GM18861 (cell line): ENCODE results near the gene GAS6.
"Not testable (repeated sequence)": the region's sequence is repeated elsewhere in the genome, so short reads cannot be mapped to it uniquely, and the experiment has no call there.

Source experiments
- ATAC-seq: cut with Tn5 transposase; IDR thresholded peaks from one replicate; pipeline ENCODE4 v1.9.1; 2021; ENCODE audit not compliant: unreplicated experiment

The GAS6 gene

DNA sequence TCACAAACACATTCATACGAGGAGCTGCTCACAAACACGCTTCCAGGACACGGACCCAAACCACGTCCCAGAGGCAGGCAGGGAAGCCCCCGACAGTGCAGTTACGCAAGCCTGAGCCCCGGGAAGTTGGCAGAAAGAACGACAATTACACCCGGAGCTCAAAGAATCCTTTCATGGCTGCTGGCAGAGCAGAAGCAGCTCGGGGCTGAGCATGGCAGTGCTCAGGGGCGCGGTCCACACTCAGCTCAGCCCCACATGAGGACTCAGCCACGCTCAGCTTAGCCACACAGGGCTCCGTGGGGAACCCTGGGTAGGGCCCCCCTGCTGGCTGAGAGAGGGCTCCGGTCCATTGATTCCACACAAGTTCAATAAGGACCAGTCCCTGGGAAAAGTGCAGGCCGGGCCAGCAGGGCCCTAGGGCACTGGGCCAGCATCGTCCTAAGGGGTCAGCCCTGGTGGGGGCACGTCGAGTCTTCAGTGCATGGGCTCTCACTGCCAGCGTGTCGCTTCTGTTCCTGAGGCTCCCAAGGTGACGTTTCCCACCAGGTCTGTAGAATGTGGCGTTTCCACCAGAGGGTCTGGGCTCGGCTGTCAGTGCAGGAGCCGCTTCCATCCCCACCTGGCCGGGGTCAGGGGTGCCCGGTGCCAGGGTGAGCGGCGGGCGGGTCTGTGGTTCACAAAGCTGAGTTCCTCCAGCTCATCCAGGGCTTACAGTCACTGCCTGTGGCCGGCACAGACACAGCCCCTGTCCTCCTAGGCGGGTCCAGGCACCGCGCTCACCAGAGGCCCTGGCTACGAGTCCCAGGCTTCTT is 23.1 kb downstream of the GAS6 start:
- ATAC-seq: no peak

DNA sequence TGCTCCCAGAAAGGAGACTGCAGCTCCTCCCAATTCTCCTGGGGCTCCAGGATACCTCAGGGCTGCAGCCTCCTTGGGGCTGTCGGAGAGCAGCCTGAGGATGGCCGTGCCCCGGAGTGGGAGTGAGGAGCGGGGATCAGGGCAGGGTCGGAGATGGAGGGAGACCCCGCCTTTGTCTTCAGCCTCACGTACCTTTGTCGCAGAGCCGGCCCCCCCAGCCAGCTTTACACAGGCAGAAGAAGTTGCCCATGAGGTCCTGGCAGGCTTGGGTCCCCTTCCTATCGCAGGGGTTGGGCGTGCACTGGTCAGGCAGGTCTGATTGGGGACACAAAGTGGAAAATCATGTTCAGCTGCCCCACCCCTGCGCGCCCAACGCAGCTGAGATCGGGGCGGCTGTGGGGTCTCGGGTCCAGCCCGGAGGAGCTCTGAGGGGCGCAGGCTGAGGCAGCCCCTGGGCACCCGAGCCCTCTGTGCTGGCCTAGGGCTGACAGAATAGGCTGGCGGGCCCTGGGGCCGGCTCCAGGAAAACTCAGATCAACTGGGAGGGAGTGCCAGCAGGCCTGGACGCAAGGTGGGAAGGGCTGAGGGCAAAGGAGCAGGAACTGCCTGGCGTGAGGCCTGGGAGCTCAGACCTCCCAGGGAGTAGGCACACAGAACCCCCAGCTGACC is 24.2 kb downstream of the GAS6 start:
- ATAC-seq: no peak

DNA sequence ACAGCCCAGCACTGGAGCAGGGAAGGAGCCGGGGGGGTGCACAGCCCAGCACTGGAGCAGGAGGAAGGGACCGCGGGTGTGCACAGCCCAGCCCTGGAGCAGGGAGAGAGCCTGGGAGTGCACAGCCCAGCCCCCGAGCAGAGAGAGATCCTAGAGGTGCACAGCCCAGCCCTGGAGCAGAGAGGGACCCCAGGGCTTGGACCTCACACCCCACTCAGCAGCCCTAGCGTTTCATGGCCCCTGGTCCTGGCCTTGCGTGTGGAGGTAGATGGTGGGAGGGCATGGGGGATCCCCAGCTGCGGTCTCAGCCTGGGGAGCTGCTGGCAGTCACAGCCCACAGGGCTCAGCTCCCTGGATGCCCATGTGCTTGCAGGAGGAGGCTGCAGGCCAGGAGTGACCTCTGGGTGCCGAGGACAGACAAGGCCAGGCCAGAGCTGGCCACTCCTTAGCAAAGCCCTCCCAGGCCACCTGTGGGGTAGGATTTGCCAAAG is 25.1 kb downstream of the GAS6 start:
- no peak for ATAC-seq

DNA sequence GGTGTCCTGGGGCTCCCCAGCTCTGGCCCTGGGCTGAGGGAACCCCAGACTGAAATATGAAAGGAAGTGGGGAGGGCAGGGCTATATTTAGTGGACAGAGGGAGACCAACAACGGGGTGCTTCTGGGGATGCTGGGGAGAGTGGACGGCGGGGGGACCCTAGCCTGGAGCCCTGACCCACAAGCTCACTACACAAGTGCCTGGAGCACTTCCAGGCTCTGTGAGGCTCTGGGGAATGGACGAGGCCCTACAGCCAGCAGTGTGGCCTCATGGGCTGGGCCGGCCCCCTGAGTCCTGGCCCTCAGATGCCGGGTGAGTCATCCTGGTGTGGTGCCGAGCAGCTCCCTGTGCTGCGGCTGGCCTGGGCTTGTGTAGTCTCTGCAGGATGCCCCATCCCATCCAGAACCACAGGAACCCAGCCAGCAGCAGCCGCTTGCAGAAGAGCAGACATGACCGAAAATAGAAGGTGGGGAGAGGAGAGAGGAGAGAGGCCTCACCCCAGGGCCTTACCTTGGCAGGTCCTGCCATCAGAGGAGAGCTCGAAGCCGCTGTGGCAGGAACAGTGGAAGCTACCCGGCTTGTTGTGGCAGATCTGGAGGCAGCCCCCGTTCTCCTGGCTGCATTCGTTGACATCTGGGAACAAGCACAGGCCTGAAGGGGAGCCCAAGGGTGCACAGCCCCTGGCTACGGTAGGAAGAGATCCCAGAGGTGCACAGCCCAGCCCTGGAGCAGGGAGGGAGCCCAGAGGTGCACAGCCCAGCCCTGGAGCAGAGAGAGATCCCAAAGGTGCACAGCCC is 26.1 kb downstream of the GAS6 start:
- ATAC-seq: no peak

DNA sequence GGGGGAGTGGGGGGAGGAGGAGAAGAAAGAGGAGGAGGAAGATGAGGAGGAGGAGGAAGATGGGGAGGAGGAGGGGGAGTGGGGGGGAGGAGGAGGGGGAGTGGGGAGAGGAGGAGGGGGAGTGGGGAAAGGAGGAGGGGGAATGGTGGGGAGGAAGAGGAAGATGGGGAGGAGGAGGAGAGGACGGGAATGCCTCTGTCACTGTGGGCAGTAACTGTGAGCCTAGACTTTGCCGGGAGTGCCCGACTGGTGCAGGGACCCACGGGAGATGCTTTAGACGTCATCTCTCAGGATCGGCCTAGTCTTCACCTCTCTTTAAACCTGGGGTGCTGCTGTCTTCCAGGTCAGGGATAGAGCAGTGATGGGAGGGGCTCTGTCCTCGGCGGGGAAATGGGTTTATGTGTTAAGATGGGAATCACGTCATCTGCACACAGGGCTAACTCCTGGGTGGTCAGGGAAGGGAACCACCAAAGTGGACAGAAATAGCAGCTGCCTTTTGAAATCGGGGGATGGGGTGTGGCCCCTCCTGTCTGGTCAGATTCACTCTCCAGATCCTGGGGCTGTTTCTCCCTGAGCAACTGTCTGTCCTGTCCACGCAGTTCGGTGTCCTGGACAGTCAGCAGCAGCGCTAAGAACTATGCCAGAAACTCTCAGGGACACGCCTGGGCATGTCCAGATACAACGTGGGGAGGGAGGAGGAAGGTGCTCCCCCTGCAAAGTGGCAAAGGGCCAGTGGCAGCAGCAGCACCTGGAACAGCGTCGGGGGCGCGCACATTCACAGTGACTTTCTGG is 26.9 kb downstream of the GAS6 start:
- no peak for ATAC-seq

DNA sequence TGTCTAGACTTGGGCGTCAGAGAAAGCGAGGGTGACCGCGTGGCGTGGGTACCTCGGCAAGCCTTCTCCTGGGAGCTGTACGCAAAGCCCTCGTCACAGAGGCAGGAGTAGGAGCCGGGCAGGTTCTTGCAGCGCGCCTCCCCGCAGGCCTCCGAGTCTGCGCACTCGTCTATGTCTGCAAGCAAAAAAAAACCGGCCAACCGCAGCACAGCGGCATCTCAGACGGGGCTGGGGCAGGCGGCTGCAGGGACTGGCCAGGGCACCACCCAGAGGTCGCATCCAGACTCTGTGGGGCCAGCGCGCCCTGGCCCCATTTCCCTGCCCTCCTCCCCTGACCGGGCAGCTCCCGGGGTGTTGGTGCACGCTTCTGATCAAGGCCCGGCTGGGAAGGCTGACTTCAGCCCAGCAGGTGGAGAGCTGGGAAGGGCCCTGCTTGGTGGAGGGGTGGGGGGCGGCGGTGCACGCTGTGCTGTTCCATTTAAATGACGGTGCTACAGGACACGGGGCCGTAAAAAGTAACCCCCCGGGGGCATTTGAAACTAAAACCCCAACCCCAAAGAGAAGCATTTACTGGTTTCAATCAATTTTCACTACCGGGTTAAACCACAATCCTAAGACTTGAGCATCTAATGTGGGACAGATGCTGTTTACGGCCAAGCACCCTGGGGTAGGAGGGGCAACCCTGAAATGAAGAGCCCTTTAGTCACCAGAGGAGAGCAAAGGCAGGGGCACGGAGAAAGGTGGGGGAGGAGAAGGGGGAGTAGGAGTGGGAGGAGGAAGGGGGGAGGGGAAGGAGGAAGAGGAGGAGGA is 28.2 kb downstream of the GAS6 start:
- no peak for ATAC-seq

DNA sequence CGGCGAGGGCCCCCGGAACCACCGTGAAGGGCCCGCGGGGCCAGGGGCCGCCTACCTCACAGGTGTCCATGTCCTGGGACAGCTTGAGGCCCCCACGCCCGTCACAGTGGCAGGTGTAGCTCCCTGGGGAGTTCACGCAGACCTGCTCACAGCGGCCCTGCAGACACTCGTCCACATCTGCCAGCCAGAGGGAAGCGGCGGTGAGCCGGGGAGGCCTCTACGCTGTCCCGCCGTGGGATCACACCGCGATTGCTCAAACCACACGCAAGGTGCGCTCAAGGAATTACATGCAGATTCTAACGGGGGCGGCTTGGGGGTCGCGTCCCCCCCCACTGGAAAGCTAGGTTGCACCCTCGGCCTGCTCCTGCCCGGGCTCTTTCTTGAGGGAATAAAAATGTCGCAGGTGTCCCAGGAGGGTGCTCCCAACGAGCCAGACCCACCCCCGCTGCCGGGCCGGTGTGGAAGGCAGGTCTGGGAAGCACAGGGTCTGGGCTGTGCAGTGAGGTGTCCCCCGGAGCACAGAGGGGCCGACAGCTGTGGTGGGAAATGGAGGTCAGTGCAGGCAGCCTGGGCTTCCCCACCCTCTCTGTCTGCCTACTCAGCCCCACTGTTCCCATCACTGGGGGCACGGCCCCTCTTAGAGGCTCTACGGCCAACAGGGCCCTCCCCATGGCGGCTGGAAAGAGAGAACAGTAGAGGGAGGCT is 29.2 kb downstream of the GAS6 start:
- ATAC-seq: no peak

DNA sequence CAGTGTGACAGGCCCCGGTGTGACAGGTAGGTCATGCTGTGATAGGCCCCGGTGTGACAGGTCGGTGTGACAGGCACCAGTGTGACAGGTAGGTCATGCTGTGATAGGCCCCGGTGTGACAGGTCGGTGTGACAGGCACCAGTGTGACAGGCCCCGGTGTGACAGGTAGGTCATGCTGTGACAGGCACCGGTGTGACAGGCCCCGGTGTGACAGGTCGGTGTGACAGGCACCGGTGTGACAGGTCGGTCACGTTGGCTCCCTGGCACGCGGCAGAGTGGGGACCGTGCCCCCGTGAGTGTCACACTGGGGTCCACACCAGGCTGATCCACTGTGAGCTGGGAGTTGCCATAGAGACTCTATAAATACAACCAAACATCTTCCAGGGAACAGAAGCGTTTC is 29.9 kb downstream of the GAS6 start:
- not testable (repeated sequence) for ATAC-seq

DNA sequence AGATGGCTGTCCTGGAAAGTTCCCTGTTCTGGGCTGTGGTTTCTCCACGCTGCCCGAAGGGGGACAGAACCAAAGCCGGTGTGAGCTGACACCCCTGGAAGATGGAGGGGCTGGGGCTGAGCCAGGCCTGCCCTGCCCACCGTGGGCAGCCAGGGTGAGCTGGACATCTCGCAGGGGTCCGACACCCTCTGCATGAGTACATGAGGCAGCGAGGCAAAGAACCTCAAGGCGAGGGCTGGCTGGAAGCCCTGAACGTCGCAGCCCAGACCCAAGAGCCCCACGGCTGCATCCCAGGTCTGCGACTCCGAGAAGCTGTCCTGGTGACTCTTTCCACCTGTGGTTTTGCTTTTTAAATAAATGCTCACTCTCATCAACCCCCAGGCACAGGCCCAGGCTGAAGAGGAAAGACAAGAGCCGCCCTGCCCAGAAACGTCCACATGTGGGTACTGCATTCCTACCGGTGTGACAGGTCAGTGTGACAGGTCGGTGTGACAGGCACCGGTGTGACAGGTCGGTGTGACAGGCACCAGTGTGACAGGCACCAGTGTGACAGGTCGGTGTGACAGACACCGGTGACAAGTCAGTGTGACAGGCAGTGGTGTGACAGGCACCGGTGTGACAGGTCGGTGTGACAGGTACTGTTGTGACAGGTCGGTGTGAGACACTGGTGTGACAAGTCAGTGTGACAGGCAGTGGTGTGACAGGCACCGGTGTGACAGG is 30.6 kb downstream of the GAS6 start:
- no peak for ATAC-seq

DNA sequence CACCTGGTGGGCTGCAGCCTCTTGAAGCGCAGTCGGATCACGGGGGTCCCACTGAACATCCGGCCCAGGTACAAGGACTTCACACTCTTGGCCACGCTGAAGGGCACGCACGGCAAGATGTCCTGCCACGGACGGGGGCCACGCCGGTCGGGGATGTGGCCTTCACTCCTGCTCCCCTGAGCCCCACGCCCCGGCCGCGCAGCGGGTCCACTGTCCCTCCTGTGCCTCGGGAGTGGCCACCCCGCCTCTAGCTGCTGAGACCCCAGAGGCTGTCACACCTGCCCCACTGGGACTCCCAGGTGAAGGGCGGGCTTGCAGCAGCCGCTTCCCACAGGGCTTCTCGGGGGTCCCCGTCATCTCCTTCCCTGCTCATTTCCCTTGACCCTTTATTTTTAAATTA is 31.2 kb downstream of the GAS6 start:
- ATAC-seq: no peak

DNA sequence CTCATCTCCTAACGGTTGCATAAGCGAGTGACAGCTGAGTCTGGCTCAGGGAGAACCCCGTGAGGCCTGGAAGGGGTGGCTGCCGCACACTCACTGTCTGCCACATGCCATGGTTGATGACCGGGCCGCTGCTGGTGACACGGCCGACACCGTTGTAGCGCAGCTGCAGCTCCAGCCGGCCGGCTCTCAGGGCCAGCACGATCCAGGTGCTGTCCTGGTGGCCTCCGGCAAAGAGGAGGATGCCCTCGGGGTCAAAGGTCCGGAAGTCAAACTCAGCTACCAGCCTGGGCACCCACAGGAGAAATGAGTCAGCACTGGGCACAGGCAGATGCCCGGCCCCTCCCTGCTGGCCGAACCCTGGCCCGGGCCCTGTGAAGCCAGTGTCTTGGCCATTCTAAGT is 31.7 kb downstream of the GAS6 start:
- no peak for ATAC-seq

DNA sequence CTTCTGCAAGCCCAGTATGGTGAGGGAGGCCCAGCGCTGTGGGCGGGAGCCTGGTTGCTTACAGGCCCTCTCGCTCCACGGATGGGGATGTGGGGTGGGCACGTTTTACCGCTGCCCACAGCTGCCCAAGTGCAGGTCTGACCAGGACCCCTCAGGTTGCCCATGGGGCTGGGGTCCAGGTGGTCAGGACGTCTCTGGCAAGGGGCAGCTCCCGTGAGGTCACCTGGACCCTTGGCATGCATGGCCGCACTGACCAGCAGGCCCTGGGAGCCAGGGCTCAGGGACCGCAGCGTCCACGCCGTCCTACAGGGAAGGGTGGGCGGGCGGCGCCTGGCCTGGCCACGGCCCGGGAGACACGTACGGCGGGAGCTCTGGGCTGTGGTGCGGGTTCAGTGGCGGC is 32.8 kb downstream of the GAS6 start:
- ATAC-seq: no peak

DNA sequence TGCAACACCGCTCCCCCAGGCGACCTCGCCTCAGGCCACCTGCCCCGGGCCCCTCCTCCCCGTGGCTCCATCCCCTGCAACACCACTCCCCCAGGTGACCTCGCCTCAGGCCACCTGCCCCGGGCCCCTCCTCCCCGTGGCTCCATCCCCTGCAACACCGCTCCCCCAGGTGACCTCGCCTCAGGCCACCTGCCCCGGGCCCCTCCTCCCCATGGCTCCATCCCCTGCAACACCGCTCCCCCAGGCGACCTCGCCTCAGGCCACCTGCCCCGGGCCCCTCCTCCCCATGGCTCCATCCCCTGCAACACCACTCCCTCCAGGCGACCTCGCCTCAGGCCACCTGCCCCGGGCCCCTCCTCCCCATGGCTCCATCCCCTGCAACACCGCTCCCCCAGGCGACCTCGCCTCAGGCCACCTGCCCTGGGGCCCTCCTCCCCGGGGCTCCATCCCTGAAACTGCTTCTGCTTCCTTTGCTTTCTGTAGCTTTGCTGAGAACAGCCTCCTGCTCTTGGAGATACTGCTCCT is 33.4 kb downstream of the GAS6 start:
- not testable (repeated sequence) for ATAC-seq

DNA sequence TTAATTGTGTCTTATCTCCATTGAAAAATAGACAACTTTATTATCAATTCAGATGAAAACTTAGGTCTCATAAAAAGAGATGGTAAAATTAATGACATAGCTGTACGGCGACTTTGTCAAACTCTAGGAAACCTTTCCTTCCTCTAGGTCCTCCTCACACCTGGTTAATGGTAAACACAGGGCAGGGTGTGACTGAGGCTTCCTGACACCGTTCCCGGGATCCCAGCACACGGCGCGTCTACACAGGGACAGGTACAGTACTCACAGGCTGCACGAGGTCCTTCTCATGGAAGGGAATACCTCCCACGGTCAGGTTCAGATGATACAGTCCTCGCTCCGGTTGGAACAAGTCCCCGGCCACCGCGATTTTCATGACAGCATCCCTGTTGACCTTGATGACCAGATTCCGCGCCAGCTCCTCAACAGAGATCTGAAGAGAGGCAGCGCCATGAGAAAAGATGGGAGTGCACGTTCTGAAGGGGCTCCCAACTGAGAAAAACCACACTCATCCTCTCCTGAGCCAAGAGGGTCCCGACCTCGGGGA is 35.5 kb downstream of the GAS6 start:
- ATAC-seq: no peak

DNA sequence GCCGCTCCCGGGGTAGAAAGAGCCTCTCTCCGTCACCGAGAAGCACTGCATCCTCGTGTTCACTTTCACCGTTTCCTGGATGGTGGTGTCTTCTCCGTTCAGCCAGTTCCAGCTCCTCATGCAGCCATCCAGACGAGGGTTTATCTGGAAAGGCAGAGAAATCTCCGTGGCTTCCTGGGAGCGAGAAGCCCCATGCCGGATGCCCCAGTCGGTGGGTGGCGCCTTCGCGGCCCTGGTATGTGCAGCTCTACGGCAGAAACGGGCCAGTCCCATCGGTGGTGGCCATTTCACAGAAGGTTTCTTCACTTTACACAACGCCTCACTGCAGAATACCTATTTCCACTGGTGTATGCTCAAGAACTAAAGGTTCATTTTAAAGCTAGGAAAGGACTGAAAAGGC is 36.9 kb downstream of the GAS6 start:
- ATAC-seq: no peak

DNA sequence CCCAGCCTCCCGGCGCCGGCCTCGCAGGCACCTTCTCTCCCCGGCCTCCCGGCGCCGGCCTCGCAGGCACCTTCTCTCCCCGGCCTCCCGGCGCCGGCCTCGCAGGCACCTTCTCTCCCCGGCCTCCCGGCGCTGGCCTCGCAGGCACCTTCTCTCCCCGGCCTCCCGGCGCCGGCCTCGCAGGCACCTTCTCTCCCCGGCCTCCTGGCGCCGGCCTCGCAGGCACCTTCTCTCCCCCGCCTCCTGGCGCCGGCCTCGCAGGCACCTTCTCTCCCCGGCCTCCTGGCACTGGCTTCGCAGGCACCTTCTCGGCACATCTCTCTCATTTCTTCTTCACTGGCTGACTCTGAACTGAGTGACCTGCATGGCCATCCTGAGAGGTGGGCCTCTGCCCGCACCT is 37.4 kb downstream of the GAS6 start:
- not testable (repeated sequence) for ATAC-seq

DNA sequence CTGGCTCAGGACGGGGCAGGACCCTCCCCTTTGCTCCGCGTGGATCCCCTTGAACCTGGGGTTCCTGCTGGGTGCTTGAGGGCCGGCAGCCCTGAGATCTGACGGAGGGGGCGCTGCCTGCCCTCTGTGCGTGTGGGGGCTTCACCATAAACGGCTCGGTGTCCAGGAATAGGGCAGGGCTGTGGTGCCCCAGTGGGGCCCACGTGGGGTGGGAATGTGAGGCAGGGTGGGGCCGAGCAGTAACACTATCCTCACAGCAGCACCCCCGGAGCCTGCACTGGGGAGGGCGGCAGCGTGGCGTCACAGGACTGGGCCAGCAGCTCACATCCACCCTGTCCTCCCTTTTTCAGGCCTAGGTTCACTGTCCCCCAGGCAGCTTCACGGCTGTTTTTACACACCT is 38.0 kb downstream of the GAS6 start:
- ATAC-seq: no peak

DNA sequence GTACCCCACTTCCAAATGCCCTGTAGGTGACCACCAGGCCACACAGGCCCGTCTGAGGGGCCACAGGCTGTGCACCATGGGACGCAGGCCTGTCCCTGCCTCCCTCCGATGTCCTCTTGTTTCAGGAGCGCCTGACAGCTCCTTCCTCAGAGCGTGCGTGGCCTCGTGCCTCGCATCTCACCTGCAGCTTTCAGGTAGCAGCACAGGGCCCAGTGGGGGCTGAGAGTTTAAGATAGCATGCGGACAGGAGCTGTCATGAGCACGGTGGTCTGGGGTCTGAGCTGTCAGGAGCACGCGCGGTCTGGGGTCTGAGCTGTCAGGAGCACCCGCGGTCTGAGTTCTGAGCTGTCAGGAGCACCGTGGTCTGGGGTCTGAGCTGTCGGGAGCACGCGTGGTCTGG is 40.1 kb downstream of the GAS6 start:
- no peak for ATAC-seq
